Epithelial cell of esophagus (primary cell): Measurements from ENCODE around the gene HAUS7.

ENCODE experiments used
- DNase-seq: peaks from one replicate; pipeline ENCODE4 v3.0.0; 2010; ENCODE audit warnings: low read depth
- H3K4me3 ChIP-seq: 2 replicates; pipeline ENCODE4 v1.5.1; 2011; ENCODE audit warnings: mild to moderate bottlenecking, low read length, control low read depth
- CTCF ChIP-seq: IDR thresholded peaks from 2 replicates; pipeline ENCODE4 v1.5.1; 2011; ENCODE audit warnings: low read depth, mild to moderate bottlenecking, low read length, control low read depth, inconsistent platforms; ENCODE audit not compliant: insufficient read depth; ENCODE audit errors: missing control alignments

HAUS7 gene

GRCh38 chrX:153454901-153455550, 15.3 kb downstream of the HAUS7 start:
- TF ChIP-seq CTCF = no peak
- DNase-seq = no peak
- H3K4me3 ChIP-seq = no peak overlapping the region

GRCh38 chrX:153450949-153451277, 19.5 kb downstream of the HAUS7 start:
- no peak for TF ChIP-seq CTCF

GRCh38 chrX:153450114-153450948, 20.0 kb downstream of the HAUS7 start:
- H3K4me3 ChIP-seq = no peak overlapping the region
- no peak for DNase-seq
- TF ChIP-seq CTCF = no peak

More at GRCh38 chrX:153450949-153451277, 19.5 kb downstream of the HAUS7 start:
- H3K4me3 ChIP-seq = no peak overlapping the region
- no peak for DNase-seq

GRCh38 chrX:153449368-153450113, 20.8 kb downstream of the HAUS7 start:
- no peak for DNase-seq
- H3K4me3 ChIP-seq = no peak overlapping the region
- no peak for TF ChIP-seq CTCF

GRCh38 chrX:153448556-153449367, 21.6 kb downstream of the HAUS7 start:
- TF ChIP-seq CTCF = no peak
- peak; percentile 5 for DNase-seq
- no peak overlapping the region for H3K4me3 ChIP-seq

GRCh38 chrX:153447581-153447960, 22.8 kb downstream of the HAUS7 start:
- TF ChIP-seq CTCF = no peak
- no peak overlapping the region for H3K4me3 ChIP-seq
- DNase-seq = no peak
